Measurements from ENCODE around the gene XPR1.

The XPR1 gene

DNA sequence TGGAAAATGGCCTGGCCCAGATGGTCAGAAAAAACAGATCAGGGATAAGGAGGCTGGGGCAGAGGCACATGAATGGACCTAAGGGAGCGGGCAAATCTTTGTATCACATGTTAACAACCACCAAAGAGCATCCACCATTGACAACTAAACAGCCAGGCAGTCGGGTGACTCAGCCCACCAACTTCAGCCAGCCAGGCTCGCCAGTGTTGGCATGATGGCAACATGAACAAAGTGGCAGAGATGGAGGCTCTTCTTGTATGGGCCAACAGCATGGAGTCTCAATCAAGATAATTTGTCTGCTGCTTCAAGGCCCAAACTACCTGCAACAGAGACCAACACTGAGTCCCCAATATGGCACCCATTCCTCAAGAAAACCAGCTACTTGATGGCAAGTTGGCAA is 264.3 kb downstream of the XPR1 start:
- no peak for DNase-seq

DNA sequence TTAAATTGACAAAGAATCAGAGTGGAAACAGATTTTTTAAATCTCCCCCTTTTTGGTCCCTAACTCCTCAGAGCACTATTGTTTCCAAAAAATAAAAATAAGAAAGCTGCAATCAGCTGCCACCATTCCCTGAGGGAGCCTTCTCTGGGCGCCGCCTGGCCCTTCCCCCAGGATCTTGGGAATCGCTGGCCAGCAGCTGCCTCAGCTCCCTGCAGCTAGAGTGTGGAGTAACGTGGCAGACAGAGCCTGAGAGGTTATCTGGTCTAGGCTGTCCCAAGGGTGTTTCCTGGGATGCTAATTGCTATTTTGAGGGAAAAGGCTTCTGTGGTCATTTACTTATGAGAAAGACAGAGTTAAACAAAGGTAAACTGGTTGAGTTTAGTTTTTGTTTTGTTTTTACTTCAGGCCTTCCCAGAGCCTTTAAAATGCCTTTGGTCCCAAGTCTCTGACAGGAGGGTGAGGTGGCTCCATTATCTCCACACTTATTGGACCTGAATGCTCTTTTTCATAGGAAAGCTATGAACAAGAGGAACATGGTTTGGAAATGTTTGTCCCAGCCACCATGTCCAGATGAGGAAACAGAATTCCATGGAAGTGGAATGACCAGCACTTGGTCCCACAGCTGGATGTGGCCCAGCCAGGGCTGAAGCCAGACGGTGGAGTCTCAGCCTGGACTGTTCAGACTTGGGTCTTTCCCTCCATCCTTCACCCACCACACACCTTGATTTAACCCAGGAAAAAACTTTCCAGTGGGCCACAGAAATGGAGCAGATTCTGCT is 266.8 kb downstream of the XPR1 start:
- no peak for DNase-seq

- no peak for DNase-seq
These were observed 267.4 kb downstream of the XPR1 start for GRCh38 chr1:180899262-180899661.

DNA sequence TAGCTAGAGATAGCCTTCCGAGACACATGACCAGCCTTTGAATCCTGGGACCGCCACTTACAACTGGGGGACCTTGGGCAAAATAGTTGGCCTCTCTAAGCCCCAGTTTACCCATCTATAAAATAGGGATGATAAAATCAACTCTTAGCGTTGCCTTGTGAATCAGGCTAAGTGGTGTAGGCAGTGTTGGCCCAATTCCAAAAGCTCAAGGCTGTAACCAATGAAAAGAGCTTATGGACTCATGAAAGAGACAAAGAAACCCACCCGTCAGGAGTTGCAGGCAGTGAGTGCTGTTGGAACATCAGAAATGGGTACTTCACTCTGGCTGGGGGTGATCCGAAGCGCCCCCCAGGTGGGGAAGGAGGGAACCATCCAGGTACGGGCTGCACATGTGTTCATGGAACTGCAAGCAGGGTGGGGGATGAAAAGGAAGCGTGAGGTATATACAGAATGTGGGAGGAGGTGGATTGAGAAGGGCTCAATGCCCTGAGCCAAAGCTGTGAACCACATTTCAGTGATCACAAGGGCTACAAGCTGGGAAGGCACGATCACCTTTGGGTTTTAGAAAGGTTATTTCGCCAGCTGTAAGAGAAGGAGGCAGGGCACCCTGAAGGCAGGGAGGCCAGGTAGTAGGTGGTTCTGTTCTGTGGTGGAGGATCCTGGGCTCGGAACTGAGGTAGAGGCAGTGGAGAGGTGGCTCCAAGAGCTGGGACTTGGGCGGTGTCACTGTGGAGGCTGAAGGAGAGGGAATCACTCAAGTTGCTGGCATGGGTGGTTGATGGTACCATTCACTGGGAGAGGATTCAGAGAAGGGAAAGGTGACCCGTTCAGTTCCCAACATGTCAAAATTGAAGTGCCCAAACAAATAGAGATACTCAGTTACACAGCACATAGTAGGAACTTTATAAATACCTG is 269.5 kb downstream of the XPR1 start:
- DNase-seq = no peak

GRCh38 chr1:180902541-180902940 is 270.7 kb downstream of the XPR1 start:
- no peak for DNase-seq

DNA sequence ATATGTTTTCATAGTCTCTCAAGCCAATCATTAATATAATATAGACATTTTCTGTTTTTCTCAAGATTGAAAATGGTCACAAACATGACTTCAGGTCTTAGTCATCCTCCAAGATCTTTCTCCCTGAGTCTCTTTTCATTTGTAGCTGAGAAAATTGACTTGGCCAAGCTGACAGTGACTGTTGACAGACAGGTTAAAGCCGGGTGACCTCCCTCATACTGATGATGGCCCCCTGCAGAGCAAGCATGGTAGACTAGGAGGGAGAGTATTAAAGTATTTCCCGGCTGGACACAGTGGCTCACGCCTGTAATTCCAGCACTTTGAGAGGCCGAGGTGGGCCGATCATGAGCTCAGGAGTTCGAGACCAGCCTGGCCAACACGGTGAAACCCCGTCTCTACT is 274.1 kb downstream of the XPR1 start:
- no peak for DNase-seq

DNA sequence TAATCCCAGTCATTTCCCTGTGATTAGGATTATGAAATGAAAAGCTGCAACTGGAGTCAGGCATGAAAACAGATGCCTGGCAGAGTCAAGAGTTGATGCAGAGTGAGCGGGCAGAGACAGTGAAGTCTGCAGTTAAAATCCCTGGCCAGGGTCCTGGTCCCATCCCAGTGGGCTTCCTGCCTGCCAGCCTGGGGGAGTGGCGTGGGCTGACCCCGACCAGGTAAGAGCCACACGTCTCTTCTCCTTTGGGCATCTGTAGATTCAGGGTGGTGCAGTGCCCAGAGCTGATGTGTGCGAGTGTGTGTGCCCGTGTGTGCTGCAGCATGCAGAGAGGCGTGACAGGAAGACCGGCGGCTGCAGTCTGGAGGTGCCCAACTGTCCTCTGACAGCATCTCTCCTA is 274.7 kb downstream of the XPR1 start:
- no peak for DNase-seq

DNA sequence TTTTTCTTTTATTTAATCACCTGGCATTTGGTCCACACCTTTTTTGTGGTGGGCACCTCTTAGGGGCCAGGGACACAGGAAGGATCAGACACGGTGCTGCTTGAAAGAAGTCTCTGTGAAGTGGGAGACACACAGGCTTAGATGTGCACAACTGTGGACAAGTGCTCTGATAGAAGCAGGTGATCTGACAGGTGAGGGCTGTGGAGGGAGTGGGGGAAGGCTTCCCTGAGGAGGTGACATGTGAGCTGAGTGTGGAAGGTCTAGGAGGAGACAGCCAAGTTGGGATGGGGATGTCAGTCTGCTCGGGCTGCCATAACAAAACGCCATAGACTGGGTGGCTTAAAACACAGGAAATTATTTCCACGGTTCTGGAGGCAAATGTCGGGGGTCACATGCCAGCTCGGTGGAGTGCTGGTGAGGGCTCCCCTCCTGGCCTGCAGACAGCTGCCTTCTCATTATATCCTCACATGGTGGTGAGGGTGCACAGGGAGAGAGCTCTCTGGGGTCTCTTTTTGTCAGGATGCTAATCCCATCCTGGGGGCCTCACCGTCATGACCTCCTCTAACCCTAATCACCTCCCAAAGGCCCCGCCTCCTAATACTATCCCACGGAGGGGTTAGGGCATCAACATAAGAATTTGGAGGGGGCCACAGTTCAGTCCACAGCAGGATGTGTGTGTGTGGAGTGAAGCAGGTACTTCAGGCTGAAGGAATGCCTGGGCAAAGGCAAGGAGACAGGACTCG is 275.7 kb downstream of the XPR1 start:
- no peak for DNase-seq

GRCh38 chr1:180908074-180908765 is 276.4 kb downstream of the XPR1 start:
- DNase-seq = no peak

DNA sequence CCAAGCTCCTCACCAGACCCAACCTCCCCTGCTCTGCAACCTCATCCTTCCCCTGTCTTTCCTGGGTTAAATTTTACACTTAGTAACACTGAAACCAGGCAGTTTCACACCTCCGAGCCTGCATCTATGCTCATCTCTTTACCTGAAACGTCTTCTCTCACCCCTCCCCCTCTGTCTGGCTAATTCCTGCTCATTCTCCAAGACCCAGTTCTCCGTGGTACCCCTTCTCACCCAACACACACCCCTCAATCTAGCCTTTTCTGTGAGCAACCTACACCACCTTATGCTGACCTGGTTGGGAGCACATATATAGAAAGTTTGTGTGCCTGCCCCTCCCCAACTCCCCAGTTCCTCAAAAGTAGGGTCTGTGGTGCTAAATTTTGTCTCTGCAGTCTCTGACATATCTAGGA is 277.2 kb downstream of the XPR1 start:
- no peak for DNase-seq

GRCh38 chr1:180909462-180909976 is 277.7 kb downstream of the XPR1 start:
- no peak for DNase-seq

DNA sequence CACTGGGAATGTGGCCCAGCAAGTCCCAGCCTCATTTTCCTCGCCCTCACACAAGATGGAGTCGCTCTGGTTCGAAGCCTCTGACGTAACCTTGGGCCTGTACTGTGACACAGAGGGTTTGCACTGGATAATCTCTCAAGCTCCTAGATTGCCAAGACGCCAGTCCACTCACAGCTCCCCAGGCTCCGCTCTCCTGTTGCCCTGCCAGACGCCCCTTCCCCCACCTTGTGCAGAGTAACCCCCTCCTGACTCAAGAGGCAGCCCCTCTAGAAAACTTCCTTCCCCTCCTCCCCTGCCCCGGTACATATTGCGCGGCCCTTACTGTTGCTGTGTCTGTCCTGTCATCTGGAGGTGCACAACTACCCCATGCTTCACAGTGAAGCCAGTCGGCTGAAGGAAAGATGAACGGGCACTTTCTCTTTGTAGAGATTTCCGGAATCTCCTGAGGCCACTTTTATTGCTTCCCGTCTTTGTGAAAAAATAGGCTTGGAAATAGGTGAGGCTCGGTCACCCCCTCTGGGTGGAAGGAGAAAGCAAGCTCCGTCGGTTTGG is 279.9 kb downstream of the XPR1 start:
- no peak for DNase-seq

DNA sequence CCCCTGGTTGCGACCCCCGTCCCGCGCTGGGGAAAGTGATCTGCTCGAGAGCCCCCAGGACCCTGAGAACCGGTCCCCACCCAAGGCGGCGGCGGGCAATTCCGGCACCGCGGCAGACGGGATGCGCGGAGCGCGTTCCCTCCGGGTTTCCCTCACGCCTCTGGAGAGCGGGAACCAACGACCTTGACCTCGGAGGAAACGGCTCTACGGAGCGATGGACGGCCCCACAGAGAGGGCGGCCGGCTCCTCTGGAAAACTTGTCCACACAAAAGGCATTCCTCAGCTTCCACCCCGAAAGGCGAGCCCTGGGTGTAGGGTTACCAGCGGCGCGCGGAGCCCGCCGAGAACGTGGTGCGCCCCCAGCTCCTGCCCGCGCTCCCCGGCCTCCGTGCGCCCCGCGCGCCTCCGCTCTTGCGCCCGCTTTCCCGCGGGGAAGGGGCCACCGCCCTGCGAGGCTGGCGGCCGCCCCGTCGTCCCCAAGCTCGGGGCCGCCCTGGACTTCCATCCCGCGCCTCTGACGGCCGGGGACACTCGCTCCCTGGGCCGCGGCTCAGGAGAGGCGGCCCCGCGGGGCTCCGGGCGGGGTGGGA is 280.5 kb downstream of the XPR1 start:
- DNase-seq = no peak

DNA sequence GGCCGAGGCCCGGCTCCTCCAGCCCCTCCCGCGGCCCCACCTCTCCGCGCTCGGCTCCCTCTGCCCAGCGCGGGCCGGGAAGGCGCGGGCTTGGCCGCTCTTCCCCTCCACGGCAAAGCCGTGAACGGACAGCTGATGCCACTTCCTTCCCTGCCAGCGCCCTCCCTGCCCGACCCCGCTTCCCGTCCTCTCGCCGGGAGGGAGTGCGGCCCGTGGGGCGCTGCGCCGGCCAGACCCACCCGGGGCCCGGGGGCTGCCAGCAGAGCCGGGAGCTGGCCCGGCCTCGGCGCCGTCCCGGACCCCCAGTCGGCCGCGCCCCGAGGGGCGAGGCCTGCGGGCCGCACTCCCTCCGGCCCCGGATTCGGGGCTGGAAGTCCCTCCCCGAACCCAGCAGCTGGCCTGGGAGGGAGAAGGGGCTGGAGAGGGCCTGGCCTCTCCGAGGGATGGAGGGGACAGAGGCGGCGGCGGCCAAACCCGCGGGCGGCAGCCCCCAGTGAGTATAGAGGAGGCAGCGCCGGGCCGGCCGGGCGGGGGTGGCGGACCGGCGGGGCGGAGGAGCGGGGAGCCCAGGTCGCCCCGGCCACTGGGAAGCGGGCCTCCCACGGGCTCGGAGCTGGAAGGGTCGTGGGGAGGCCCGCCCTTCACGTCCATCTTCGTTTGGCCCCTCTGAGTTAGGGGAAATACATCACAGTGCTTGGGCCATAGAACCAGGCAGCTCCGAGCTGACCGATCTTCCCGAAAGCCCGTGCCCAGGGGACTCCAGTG is 281.2 kb downstream of the XPR1 start, which contains the start of gene KIAA1614:
Gene KIAA1614, plus strand, starts transcription at position 97 of the 765 bp plus-strand sequence. Its CDS starts 347 bp downstream, at position 444.
- no peak for DNase-seq

- no peak for DNase-seq
These were observed 283.7 kb downstream of the XPR1 start for GRCh38 chr1:180915426-180915965.

DNA sequence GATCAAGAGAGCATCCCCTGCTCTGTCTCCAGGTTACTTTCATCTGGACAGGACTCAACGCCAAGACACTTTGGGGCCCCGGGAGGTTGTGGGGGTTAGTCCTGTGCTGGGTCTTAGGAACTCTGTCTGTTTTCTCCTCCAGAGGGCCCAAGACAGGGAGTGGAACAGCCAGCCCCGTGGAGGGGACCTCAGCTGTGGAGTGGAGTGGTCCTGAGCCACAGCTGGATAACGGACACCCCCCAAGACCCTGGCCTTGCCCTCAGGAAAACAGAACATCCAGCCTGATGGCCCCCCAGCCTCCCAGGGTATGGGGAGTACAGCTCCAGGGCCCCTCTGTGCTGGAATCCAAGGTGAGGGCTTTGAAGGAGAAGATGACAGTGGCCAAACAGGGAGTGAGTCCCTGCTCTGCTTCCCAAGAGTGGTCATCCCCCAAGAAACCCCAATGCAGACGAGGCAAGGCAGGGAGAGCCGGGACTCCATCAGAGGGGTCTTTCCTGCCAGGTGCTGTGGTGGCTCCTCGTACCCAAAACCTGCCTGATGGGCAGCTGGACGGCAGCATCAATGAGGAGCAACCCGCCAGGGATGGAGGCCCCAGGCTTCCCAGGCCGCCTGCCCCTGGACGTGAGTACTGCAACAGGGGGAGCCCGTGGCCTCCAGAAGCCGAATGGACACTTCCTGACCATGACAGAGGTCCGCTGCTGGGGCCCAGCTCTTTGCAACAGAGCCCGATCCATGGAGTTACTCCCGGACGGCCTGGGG is 284.4 kb downstream of the XPR1 start:
- DNase-seq = no peak

DNA sequence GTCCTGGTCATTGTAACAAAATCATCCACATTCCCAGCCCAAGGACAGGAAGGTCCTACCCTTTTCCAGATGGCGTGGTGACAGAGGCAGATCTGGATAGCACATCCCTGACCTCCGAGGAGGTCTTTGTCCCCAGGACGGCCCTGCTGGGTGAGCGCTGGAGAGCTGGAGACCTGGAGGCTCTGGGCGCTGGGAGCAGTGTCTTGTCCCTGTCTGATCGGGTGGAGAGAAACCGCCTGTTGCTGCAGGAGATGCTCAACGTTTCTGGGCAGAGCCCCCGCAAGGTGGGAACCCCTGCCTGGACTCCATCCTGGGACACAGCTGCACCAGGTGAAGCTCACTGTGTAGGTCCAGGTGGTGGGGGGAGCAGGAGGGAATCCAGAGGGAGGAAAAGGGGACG is 284.9 kb downstream of the XPR1 start:
- DNase-seq = no peak

DNA sequence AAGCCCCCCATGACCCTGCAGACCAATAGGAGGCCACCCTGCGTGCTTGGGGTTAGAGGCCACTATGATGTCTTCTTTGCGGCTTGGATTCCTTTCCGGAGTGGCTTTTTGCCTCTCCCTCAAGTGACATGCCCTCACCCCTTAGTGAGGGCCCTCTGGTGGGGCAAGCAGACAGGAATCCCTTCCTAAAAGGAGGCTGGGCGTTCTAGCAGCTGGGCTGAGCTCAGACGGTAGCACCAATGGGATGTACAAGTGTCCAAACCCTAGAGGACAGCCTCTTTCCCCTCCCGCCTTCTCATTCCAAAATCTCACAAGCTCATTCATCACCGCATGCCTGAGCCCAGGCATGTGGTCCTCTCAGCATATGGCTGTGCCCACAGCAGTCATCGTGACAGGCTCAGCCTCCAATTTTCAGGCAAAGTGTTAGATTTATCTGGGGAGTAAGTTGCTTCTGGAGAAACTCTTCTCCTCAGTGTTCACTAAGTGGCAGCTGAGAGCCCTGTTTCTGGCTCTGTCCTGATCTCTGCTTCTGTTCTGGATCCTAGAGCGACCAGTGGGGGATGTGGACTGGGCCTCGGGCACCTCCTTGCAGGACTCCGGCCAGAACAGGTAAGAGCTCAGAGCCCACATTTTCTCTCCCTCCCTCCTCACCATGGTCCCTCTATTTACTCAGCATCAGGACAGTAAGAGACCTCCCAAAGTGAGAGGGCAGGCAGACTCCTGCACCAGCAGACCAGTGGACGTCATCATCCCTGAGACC is 285.7 kb downstream of the XPR1 start:
- peak; percentile 33 for DNase-seq

GRCh38 chr1:180918519-180918918 is 286.7 kb downstream of the XPR1 start:
- DNase-seq = no peak
